GM08714 (cell line): ENCODE data around the gene INHBE.
"Not testable (repeated sequence)": the region's sequence is repeated elsewhere in the genome, so short reads cannot be mapped to it uniquely, and the experiment has no call there.

Experiments
- H3K4me3 ChIP-seq: fragments of 200-500 bp; sonication (Bioruptor generic); 2 replicates; pipeline ENCODE4 v1.5.1; 2014; ENCODE audit warnings: mild to moderate bottlenecking, low read length, inconsistent platforms
- ZNF274 ChIP-seq: IDR thresholded peaks from 2 replicates; pipeline ENCODE4 v1.6.1; 2012; ENCODE audit warnings: mild to moderate bottlenecking, low read depth, low read length

The INHBE gene

GRCh38 chr12:57497223-57498131 lies 42.4 kb downstream of the INHBE start:
- TF ChIP-seq ZNF274: no peak

GRCh38 chr12:57498132-57498502 lies 43.0 kb downstream of the INHBE start:
- H3K4me3 ChIP-seq: no peak overlapping the region
- TF ChIP-seq ZNF274: no peak

More at GRCh38 chr12:57497223-57498131, 42.4 kb downstream of the INHBE start:
- H3K4me3 ChIP-seq: no peak overlapping the region

GRCh38 chr12:57498571-57498970 lies 43.5 kb downstream of the INHBE start:
- no peak for TF ChIP-seq ZNF274
- H3K4me3 ChIP-seq: no peak overlapping the region

- TF ChIP-seq ZNF274: no peak
Measured at GRCh38 chr12:57500213-57500612, 45.1 kb downstream of the INHBE start.

GRCh38 chr12:57502311-57502969 lies 47.3 kb downstream of the INHBE start:
- H3K4me3 ChIP-seq: not testable (repeated sequence)

More at GRCh38 chr12:57500213-57500612, 45.1 kb downstream of the INHBE start:
- no peak overlapping the region for H3K4me3 ChIP-seq

GRCh38 chr12:57506541-57506940 lies 51.4 kb downstream of the INHBE start:
- H3K4me3 ChIP-seq: not testable (repeated sequence)
